ENCODE measurements around the gene ZNF775. TPM values are rescaled to one million over a fixed set of nuclear protein-coding genes. Genes with fewer than 3 reads are reported as not detected.
A peak's percentile ranks its signal among the peaks of the same experiment; 100 is the strongest.

ZNF775 gene
- total and polyA plus RNA-seq, 2 of the 13 experiments (the other 11 are each of a cell fraction or from before 2014, with no cell fraction given), result 3.1 to 3.2 TPM

DNA sequence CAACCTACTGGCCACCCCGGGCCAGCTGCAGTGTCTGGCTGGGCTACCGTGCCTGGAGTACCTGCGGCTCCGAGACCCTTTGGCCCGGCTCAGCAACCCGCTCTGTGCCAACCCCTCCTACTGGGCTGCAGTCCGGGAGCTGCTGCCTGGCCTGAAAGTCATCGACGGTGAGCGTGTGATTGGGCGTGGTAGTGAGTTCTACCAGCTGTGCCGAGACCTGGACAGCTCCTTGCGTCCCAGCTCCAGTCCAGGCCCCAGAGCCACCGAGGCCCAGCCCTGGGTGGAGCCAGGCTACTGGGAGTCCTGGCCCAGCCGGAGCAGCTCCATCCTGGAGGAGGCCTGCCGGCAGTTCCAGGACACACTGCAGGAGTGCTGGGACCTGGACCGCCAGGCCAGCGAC lies 42.0 kb upstream of the ZNF775 start (continued):
- TF ChIP-seq, protein P1, sequence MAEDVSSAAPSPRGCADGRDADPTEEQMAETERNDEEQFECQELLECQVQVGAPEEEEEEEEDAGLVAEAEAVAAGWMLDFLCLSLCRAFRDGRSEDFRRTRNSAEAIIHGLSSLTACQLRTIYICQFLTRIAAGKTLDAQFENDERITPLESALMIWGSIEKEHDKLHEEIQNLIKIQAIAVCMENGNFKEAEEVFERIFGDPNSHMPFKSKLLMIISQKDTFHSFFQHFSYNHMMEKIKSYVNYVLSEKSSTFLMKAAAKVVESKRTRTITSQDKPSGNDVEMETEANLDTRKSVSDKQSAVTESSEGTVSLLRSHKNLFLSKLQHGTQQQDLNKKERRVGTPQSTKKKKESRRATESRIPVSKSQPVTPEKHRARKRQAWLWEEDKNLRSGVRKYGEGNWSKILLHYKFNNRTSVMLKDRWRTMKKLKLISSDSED (CRISPR knock-in tag; IDR thresholded peaks at IDR 0.05), result no peak
- TF ChIP-seq NFRKB (IDR thresholded peaks at IDR 0.05) (no peak), NFE2L2 (IDR thresholded peaks at IDR 0.05; ENCODE audit: low read length) (no peak), ARNT2 (CRISPR knock-in tag; IDR thresholded peaks at IDR 0.05; ENCODE audit: low read depth) (no peak), ZNF672 (CRISPR knock-in tag; IDR thresholded peaks at IDR 0.05) (no peak), AGO1 (IDR thresholded peaks at IDR 0.05; ENCODE audit: low read depth, low read length, poor library complexity, severe bottlenecking) (peak; percentile 59), ZBTB38 (CRISPR knock-in tag; IDR thresholded peaks at IDR 0.05) (0 out of 2 replicates have a peak, but pooled peaks have one; percentile 4), JARID2 (CRISPR knock-in tag; IDR thresholded peaks at IDR 0.05; ENCODE audit: insufficient replicate concordance) (no peak), RBFOX2 (IDR thresholded peaks at IDR 0.05; ENCODE audit: low read depth, low read length) (peak; percentile 77)
- TF ChIP-seq, protein P2, sequence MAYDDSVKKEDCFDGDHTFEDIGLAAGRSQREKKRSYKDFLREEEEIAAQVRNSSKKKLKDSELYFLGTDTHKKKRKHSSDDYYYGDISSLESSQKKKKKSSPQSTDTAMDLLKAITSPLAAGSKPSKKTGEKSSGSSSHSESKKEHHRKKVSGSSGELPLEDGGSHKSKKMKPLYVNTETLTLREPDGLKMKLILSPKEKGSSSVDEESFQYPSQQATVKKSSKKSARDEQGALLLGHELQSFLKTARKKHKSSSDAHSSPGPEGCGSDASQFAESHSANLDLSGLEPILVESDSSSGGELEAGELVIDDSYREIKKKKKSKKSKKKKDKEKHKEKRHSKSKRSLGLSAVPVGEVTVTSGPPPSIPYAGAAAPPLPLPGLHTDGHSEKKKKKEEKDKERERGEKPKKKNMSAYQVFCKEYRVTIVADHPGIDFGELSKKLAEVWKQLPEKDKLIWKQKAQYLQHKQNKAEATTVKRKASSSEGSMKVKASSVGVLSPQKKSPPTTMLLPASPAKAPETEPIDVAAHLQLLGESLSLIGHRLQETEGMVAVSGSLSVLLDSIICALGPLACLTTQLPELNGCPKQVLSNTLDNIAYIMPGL (CRISPR knock-in tag; IDR thresholded peaks at IDR 0.05; ENCODE audit: borderline replicate concordance in 1 of 2, low read depth in 1 of 2), result no peak
- TF ChIP-seq, protein P3, sequence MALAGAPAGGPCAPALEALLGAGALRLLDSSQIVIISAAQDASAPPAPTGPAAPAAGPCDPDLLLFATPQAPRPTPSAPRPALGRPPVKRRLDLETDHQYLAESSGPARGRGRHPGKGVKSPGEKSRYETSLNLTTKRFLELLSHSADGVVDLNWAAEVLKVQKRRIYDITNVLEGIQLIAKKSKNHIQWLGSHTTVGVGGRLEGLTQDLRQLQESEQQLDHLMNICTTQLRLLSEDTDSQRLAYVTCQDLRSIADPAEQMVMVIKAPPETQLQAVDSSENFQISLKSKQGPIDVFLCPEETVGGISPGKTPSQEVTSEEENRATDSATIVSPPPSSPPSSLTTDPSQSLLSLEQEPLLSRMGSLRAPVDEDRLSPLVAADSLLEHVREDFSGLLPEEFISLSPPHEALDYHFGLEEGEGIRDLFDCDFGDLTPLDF (CRISPR knock-in tag; IDR thresholded peaks at IDR 0.05), result no peak
